ENCODE measurements around the gene DPF1.

DPF1 gene

GRCh38 chr19:38265921-38266429, 42.0 kb upstream of the DPF1 start (continued):
- no peak for TF ChIP-seq ELK4 (IDR thresholded peaks at IDR 0.05; ENCODE audit: borderline replicate concordance, low read depth, low read length)
- no peak for TF ChIP-seq ZNF416 (tag by site-specific recombination; IDR thresholded peaks at IDR 0.05)
- peak; percentile 95 for TF ChIP-seq EGR2 (tag by site-specific recombination; IDR thresholded peaks at IDR 0.05; ENCODE audit: low read depth)
- TF ChIP-seq PRDM2 (tag by site-specific recombination; IDR thresholded peaks at IDR 0.05; ENCODE audit: borderline replicate concordance), result no peak
- TF ChIP-seq ZNF214 (tag by site-specific recombination; IDR thresholded peaks at IDR 0.05; ENCODE audit: borderline replicate concordance), result no peak
- TF ChIP-seq PRDM1 (tag by site-specific recombination; IDR thresholded peaks at IDR 0.05), result no peak; the same call in 1 of the 2 replicates
- no peak for TF ChIP-seq SCRT2 (tag by site-specific recombination; IDR thresholded peaks at IDR 0.05)
- TF ChIP-seq KLF8 (tag by site-specific recombination; IDR thresholded peaks at IDR 0.05), result peak; percentile 23; the same call in 1 of the 2 replicates
- no peak for TF ChIP-seq ZBTB48 (tag by site-specific recombination; IDR thresholded peaks at IDR 0.05)
- no peak for TF ChIP-seq ZNF501 (tag by site-specific recombination; IDR thresholded peaks at IDR 0.05)
- TF ChIP-seq ZNF202 (tag by site-specific recombination; IDR thresholded peaks at IDR 0.05; ENCODE audit: borderline replicate concordance), result no peak
- TF ChIP-seq ZNF157 (tag by site-specific recombination; IDR thresholded peaks at IDR 0.05), result no peak
- peak; percentile 83 for TF ChIP-seq ZFHX2 (tag by site-specific recombination; conservative IDR thresholded peaks at IDR 0.05)
- TF ChIP-seq ZBTB21 (tag by site-specific recombination; IDR thresholded peaks at IDR 0.05), result no peak
- no peak for TF ChIP-seq ZBTB6 (tag by site-specific recombination; IDR thresholded peaks at IDR 0.05)
- peak; percentile 41; the same call in 1 of the 2 replicates for TF ChIP-seq ZBTB44 (tag by site-specific recombination; IDR thresholded peaks at IDR 0.05)
- TF ChIP-seq ZBTB10 (tag by site-specific recombination; IDR thresholded peaks at IDR 0.05), result peak; percentile 36; the same call in 1 of the 2 replicates
- no peak for TF ChIP-seq ZNF184 (tag by site-specific recombination; IDR thresholded peaks at IDR 0.05)
- no peak for TF ChIP-seq ZNF239 (tag by site-specific recombination; IDR thresholded peaks at IDR 0.05)
- TF ChIP-seq ZNF560 (tag by site-specific recombination; IDR thresholded peaks at IDR 0.05; ENCODE audit: borderline replicate concordance), result no peak
- peak; percentile 72; the same call in 1 of the 2 replicates for TF ChIP-seq ZNF362 (tag by site-specific recombination; IDR thresholded peaks at IDR 0.05)
- TF ChIP-seq GLI2 (tag by site-specific recombination; IDR thresholded peaks at IDR 0.05; ENCODE audit: borderline replicate concordance, low read depth), result no peak

Data from HEK293 (cell line).